H1 (cell line): ENCODE measurements around the gene SLC15A3. TPM values are rescaled to one million over a fixed set of nuclear protein-coding genes. Genes with fewer than 3 reads are reported as not detected.

Experiments used
- BACH1 ChIP-seq: IDR thresholded peaks from 2 replicates; pipeline ENCODE4 v1.6.1; 2012; ENCODE audit warnings: low read length, improper control_type of control experiment
- CHD1 ChIP-seq: IDR thresholded peaks from 2 replicates; pipeline ENCODE4 v1.6.1; 2012; ENCODE audit warnings: low read depth, low read length, improper control_type of control experiment
- CTBP2 ChIP-seq: IDR thresholded peaks from 2 replicates; pipeline ENCODE4 v1.7.0; 2011; ENCODE audit warnings: borderline replicate concordance, mild to moderate bottlenecking, moderate library complexity, mixed read lengths, low read length; ENCODE audit not compliant: insufficient read depth, insufficient read length
- EZH2 ChIP-seq: fragments of 200-600 bp; sonication (generic); IDR thresholded peaks from 2 replicates; pipeline ENCODE4 v1.7.1; 2012; ENCODE audit warnings: low read depth, mild to moderate bottlenecking, moderate library complexity, low read length, inconsistent platforms; ENCODE audit not compliant: severe bottlenecking
- NRF1 ChIP-seq: IDR thresholded peaks from 2 replicates; pipeline ENCODE4 v1.6.1; 2011; ENCODE audit warnings: mild to moderate bottlenecking, low read depth, low read length, improper control_type of control experiment
- POLR2A ChIP-seq, 2 experiments: IDR thresholded peaks; 1 replicate in 1 of 2; 2 replicates in 1 of 2; pipeline ENCODE4 v1.6.1; 2011; ENCODE audit warnings: low read depth in 2 of 2, low read length in 2 of 2, mild to moderate bottlenecking in 2 of 2; ENCODE audit errors: control extremely low read depth in 1 of 2
- SP4 ChIP-seq: IDR thresholded peaks from 2 replicates; pipeline ENCODE4 v1.6.1; 2012; ENCODE audit warnings: low read length, inconsistent platforms
- polyA plus RNA-seq, 7 experiments: library from polyadenylated mRNA; depleted of rRNA in 3 of 7; stranded (reverse) in 5 of 7; unstranded in 2 of 7; fragments of >200 nt in 5 of 7; fragments of 200-250 nt in 2 of 7; gene quantifications; 1 replicate in 5 of 7; 2 replicates in 1 of 7; 4 replicates in 1 of 7; pipeline versions ENCODE4 v1.2.1 to v1.2.3, GENCODE V29; 2011 to 2013; ENCODE audit warnings: missing spikeins in 2 of 7, mixed read lengths in 2 of 7
- total RNA-seq: library from RNA; stranded (reverse); fragmentation: NEBNext Ultra II Directional; extraction: Animal tissue kit (Norgen Biotek cat#: 25700); gene quantifications from 2 replicates; pipeline ENCODE4 v1.2.1, GENCODE V29; 2021

Gene SLC15A3
- total and polyA plus RNA-seq, 2 of the 8 experiments (the other 6 are each of a cell fraction or from before 2014, with no cell fraction given) = 25.8 to 31.0 TPM

- TF ChIP-seq CHD1 (no peak), BACH1 (no peak), EZH2 (no peak), SP4 (no peak), CTBP2 (no peak), POLR2A (IDR thresholded peaks at IDR 0.05; ENCODE audit: control extremely low read depth in 1 of 2, low read depth in 2 of 2, low read length in 2 of 2) (no peak), NRF1 (no peak)
These were observed 61.3 kb downstream of the SLC15A3 start (continued) for GRCh38 chr11:60890696-60891095.
